Islet precursor cell (in vitro differentiated cells): Measurements from ENCODE around the gene PPP1R13L.
"Not testable (repeated sequence)": the region's sequence is repeated elsewhere in the genome, so short reads cannot be mapped to it uniquely, and the experiment has no call there.

ENCODE experiments used
- DNase-seq: peaks from one replicate; pipeline ENCODE4 v3.0.0-alpha.2; 2018

Gene PPP1R13L

GRCh38 chr19:45344621-45345505, 60.0 kb downstream of the PPP1R13L start:
- DNase-seq, result no peak

GRCh38 chr19:45342911-45343310, 62.0 kb downstream of the PPP1R13L start:
- DNase-seq, result no peak

- no peak for DNase-seq
These were observed 63.9 kb downstream of the PPP1R13L start for GRCh38 chr19:45340899-45341453.

GRCh38 chr19:45340232-45340898, 64.5 kb downstream of the PPP1R13L start, which contains the start of gene KLC3:
TSS of gene KLC3 (plus strand) at chr19:45340750. CDS start at chr19:45345542, 4,792 bp downstream.
- DNase-seq, result peak; percentile 74

GRCh38 chr19:45339629-45340028, 65.2 kb downstream of the PPP1R13L start:
- no peak for DNase-seq

- no peak for DNase-seq
These were observed 68.1 kb downstream of the PPP1R13L start for GRCh38 chr19:45336696-45337251.

GRCh38 chr19:45334881-45335280, 70.0 kb downstream of the PPP1R13L start:
- not testable (repeated sequence) for DNase-seq

- DNase-seq, result no peak
These were observed 71.1 kb downstream of the PPP1R13L start for GRCh38 chr19:45333609-45334303.

GRCh38 chr19:45331411-45331810, 73.5 kb downstream of the PPP1R13L start:
- no peak for DNase-seq
